Measurements from ENCODE around the gene SEPTIN5. TPM values are rescaled to one million over a fixed set of nuclear protein-coding genes. Genes with fewer than 3 reads are reported as not detected.
A peak's percentile ranks its signal among the peaks of the same experiment; 100 is the strongest.

Gene SEPTIN5
- total and polyA plus RNA-seq, 9 of the 15 experiments (the other 6 are each of a cell fraction or from before 2014, with no cell fraction given) = 0.03 to 195 (median 119) TPM

DNA sequence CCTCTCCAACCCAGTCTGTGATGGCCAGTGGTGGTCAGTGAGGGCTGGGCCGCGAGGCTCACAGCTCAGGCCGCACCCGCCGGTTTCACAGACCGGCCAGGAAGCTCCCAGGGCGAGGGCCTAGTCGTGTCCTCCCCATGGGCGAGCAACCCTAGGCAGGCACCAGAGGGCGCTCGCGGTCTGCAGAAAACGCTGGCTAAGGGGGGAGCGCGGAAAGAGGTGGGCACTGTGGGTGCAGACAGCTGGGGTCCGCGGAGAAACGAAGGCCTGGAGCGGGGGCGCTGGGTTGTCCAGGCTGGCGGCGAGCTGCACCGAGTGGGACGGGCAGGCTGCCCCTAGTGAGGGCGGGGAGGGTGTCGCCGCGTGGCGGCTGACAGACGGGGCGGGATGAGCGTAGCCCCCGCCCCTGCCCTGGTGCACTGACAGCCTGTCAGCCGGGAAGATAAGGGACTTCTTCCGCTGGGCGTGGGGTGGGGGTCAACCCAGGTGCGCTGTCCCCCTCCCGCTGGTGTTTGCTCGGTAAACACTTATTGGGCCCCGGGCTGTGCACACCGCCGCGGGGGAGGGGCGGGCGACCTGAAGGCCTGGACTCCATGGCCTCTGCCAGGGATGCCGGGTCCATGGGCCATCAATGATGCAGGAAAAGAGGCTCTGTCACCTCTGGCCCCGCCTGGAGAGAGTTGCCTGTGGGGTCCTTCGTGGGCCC is 16.5 kb downstream of the SEPTIN5 start (continued):
- TF ChIP-seq ZNF12 (CRISPR knock-in tag; IDR thresholded peaks at IDR 0.05) = no peak
- no peak for TF ChIP-seq PRPF4 (IDR thresholded peaks at IDR 0.05; ENCODE audit: insufficient read depth, low read depth, low read length, poor library complexity, severe bottlenecking)
- TF ChIP-seq KLF16 (IDR thresholded peaks at IDR 0.05) = no peak
- TF ChIP-seq, protein P1, sequence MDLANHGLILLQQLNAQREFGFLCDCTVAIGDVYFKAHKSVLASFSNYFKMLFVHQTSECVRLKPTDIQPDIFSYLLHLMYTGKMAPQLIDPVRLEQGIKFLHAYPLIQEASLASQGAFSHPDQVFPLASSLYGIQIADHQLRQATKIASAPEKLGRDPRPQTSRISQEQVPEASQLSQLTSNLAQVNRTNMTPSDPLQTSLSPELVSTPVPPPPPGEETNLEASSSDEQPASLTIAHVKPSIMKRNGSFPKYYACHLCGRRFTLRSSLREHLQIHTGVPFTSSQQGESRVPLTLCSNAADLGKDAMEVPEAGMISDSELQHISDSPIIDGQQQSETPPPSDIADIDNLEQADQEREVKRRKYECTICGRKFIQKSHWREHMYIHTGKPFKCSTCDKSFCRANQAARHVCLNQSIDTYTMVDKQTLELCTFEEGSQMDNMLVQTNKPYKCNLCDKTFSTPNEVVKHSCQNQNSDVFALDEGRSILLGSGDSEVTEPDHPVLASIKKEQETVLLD (IDR thresholded peaks at IDR 0.05) = peak; percentile 84
- 0 out of 2 replicates have a peak, but pooled peaks have one; percentile 4 for TF ChIP-seq NFE2 (IDR thresholded peaks at IDR 0.05; ENCODE audit: low read depth)
- TF ChIP-seq ELF4 (CRISPR knock-in tag; IDR thresholded peaks at IDR 0.05) = peak; percentile 83; the same call in 1 of the 2 replicates
- TF ChIP-seq ETV5 (CRISPR knock-in tag; IDR thresholded peaks at IDR 0.05; ENCODE audit: low read depth) = no peak
- TF ChIP-seq, protein P2, sequence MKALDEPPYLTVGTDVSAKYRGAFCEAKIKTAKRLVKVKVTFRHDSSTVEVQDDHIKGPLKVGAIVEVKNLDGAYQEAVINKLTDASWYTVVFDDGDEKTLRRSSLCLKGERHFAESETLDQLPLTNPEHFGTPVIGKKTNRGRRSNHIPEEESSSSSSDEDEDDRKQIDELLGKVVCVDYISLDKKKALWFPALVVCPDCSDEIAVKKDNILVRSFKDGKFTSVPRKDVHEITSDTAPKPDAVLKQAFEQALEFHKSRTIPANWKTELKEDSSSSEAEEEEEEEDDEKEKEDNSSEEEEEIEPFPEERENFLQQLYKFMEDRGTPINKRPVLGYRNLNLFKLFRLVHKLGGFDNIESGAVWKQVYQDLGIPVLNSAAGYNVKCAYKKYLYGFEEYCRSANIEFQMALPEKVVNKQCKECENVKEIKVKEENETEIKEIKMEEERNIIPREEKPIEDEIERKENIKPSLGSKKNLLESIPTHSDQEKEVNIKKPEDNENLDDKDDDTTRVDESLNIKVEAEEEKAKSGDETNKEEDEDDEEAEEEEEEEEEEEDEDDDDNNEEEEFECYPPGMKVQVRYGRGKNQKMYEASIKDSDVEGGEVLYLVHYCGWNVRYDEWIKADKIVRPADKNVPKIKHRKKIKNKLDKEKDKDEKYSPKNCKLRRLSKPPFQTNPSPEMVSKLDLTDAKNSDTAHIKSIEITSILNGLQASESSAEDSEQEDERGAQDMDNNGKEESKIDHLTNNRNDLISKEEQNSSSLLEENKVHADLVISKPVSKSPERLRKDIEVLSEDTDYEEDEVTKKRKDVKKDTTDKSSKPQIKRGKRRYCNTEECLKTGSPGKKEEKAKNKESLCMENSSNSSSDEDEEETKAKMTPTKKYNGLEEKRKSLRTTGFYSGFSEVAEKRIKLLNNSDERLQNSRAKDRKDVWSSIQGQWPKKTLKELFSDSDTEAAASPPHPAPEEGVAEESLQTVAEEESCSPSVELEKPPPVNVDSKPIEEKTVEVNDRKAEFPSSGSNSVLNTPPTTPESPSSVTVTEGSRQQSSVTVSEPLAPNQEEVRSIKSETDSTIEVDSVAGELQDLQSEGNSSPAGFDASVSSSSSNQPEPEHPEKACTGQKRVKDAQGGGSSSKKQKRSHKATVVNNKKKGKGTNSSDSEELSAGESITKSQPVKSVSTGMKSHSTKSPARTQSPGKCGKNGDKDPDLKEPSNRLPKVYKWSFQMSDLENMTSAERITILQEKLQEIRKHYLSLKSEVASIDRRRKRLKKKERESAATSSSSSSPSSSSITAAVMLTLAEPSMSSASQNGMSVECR (CRISPR knock-in tag; IDR thresholded peaks at IDR 0.05) = no peak
- no peak; the same call in none of the 2 replicates for TF ChIP-seq JUND (IDR thresholded peaks at IDR 0.05; ENCODE audit: borderline replicate concordance, low read depth, low read length)
- peak; percentile 81; the same call in 1 of the 3 replicates for TF ChIP-seq JUND (tag; IDR thresholded peaks at IDR 0.05; ENCODE audit: borderline replicate concordance, low read depth, low read length)
- TF ChIP-seq, protein P3, sequence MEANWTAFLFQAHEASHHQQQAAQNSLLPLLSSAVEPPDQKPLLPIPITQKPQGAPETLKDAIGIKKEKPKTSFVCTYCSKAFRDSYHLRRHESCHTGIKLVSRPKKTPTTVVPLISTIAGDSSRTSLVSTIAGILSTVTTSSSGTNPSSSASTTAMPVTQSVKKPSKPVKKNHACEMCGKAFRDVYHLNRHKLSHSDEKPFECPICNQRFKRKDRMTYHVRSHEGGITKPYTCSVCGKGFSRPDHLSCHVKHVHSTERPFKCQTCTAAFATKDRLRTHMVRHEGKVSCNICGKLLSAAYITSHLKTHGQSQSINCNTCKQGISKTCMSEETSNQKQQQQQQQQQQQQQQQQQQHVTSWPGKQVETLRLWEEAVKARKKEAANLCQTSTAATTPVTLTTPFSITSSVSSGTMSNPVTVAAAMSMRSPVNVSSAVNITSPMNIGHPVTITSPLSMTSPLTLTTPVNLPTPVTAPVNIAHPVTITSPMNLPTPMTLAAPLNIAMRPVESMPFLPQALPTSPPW (CRISPR knock-in tag; IDR thresholded peaks at IDR 0.05) = no peak
- TF ChIP-seq RUNX1 (IDR thresholded peaks at IDR 0.05; ENCODE audit: low read depth) = no peak
- no peak for TF ChIP-seq BCL6 (CRISPR knock-in tag; IDR thresholded peaks at IDR 0.05)
- TF ChIP-seq MCM3 (IDR thresholded peaks at IDR 0.05) = no peak
- TF ChIP-seq KDM4B (IDR thresholded peaks at IDR 0.05; ENCODE audit: borderline replicate concordance in 2 of 2, low read depth in 1 of 2) = peak in 1 of 2 experiments; percentile 96; a peak in 2 of 4 replicates
- TF ChIP-seq, protein P4, sequence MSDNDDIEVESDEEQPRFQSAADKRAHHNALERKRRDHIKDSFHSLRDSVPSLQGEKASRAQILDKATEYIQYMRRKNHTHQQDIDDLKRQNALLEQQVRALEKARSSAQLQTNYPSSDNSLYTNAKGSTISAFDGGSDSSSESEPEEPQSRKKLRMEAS (CRISPR knock-in tag; IDR thresholded peaks at IDR 0.05) = no peak
- TF ChIP-seq PML (IDR thresholded peaks at IDR 0.05; ENCODE audit: low read length) = no peak
- no peak for TF ChIP-seq CBX1 (IDR thresholded peaks at IDR 0.05; ENCODE audit: low read depth)
- no peak for TF ChIP-seq SIX5 (IDR thresholded peaks at IDR 0.05; ENCODE audit: borderline replicate concordance in 1 of 2, insufficient read depth in 1 of 2, low read depth in 1 of 2, low read length in 2 of 2)
- TF ChIP-seq SIN3B (IDR thresholded peaks at IDR 0.05; ENCODE audit: low read depth) = no peak
- TF ChIP-seq SMAD1 (IDR thresholded peaks at IDR 0.05; ENCODE audit: low read depth, low read length, partially characterized antibody) = no peak
- 0 out of 2 replicates have a peak, but pooled peaks have one; percentile 4 for TF ChIP-seq BMI1 (IDR thresholded peaks at IDR 0.05; ENCODE audit: low read length)
